H1 (cell line): ENCODE results near the gene CNTN5. TPM values are rescaled to one million over a fixed set of nuclear protein-coding genes. Genes with fewer than 3 reads are reported as not detected.
A peak's percentile ranks its signal among the peaks of the same experiment; 100 is the strongest.

ENCODE experiments used
- CTCF ChIA-PET: fragments of 300-600 bp; sonication (Branson Sonifier 250); formaldehyde crosslinking; loops from one replicate; lab custom pipeline; 2021; ENCODE audit not compliant: partially characterized antibody; lab: Charles Lee
- POLR2A ChIA-PET: fragments of 300-600 bp; sonication (Branson Sonifier 250); formaldehyde crosslinking; loops from one replicate; lab custom pipeline; 2021; ENCODE audit warnings: inconsistent platforms; ENCODE audit not compliant: partially characterized antibody; lab: Charles Lee
- DNase-seq, 2 experiments: peaks; one replicate each; pipeline versions ENCODE4 v3.0.0 to v3.0.0-alpha.2; 2010 to 2022; ENCODE audit warnings: low spot score in 2 of 2, low read depth in 1 of 2, mixed read lengths in 1 of 2
- FAIRE-seq: peaks from 2 replicates; lab custom pipeline; 2011; peaks lifted over from hg19 to GRCh38; lab: Jason Lieb, UNC
- H2AFZ ChIP-seq: 2 replicates; pipeline ENCODE4 v1.8.1; 2012; ENCODE audit warnings: low read length, inconsistent platforms
- H2AK5ac ChIP-seq: 2 replicates; pipeline ENCODE4 v1.6.1; 2013; ENCODE audit warnings: low read depth, low read length
- H2BK120ac ChIP-seq: replicated peaks from 2 replicates; pipeline ENCODE3; 2013; ENCODE audit warnings: low read depth, low read length, inconsistent platforms
- H2BK12ac ChIP-seq: 2 replicates; pipeline ENCODE4 v1.6.1; 2013; ENCODE audit warnings: low read depth, low read length
- H2BK15ac ChIP-seq: 2 replicates; pipeline ENCODE4 v1.6.1; 2013; ENCODE audit warnings: low read length
- H2BK20ac ChIP-seq: 2 replicates; pipeline ENCODE4 v1.6.1; 2013; ENCODE audit warnings: low read length
- H2BK5ac ChIP-seq: 2 replicates; pipeline ENCODE4 v1.6.1; 2013; ENCODE audit warnings: low read depth, low read length
- H3K14ac ChIP-seq: 2 replicates; pipeline ENCODE4 v1.6.1; 2013; ENCODE audit warnings: inconsistent platforms; ENCODE audit not compliant: insufficient read length
- H3K18ac ChIP-seq: 2 replicates; pipeline ENCODE4 v1.6.1; 2013; ENCODE audit warnings: low read length; ENCODE audit errors: extremely low read depth
- H3K23ac ChIP-seq: 2 replicates; pipeline ENCODE4 v1.6.1; 2013; ENCODE audit warnings: inconsistent platforms; ENCODE audit not compliant: insufficient read length
- H3K23me2 ChIP-seq: 2 replicates; pipeline ENCODE4 v1.6.1; 2013; ENCODE audit warnings: low read depth, low read length
- H3K27ac ChIP-seq: 2 replicates; pipeline ENCODE4 v1.6.1; 2011; ENCODE audit warnings: low read depth, low read length, inconsistent platforms
- H3K27me3 ChIP-seq, 4 experiments: replicated peaks in 1 of 4; 1 replicate in 1 of 4; 2 replicates in 3 of 4; pipeline versions ENCODE4 v1.6.1 to v1.8.1; 2011 to 2013; ENCODE audit warnings: low read length in 3 of 4, mild to moderate bottlenecking in 3 of 4, inconsistent platforms in 2 of 4, mixed read lengths in 2 of 4, moderate library complexity in 1 of 4; ENCODE audit not compliant: control insufficient read depth in 3 of 4, insufficient read depth in 3 of 4; ENCODE audit errors: extremely low read depth in 1 of 4
- H3K36me3 ChIP-seq, 4 experiments: 2 replicates each; pipeline versions ENCODE4 v1.6.1 to v1.8.1; 2011 to 2013; ENCODE audit warnings: mild to moderate bottlenecking in 4 of 4, low read length in 3 of 4, moderate library complexity in 2 of 4, control low read depth in 1 of 4, inconsistent platforms in 1 of 4; ENCODE audit not compliant: insufficient read depth in 4 of 4, control insufficient read depth in 2 of 4
- H3K4ac ChIP-seq: replicated peaks from 2 replicates; pipeline ENCODE3; 2013; ENCODE audit warnings: low read length, low read depth, mixed read lengths, inconsistent platforms; ENCODE audit not compliant: insufficient read length
- H3K4me1 ChIP-seq, 4 experiments: replicated peaks in 1 of 4; 1 replicate in 1 of 4; 2 replicates in 3 of 4; pipeline versions ENCODE4 v1.6.1 to v1.8.1; 2011 to 2013; ENCODE audit warnings: low read length in 3 of 4, inconsistent platforms in 2 of 4, mixed read lengths in 1 of 4; ENCODE audit not compliant: insufficient read depth in 4 of 4, control insufficient read depth in 3 of 4
- H3K4me2 ChIP-seq, 2 experiments: 2 replicates each; pipeline versions ENCODE4 v1.6.1 to v1.8.1; 2011 to 2013; ENCODE audit warnings: low read depth in 2 of 2, low read length in 2 of 2, control low read depth in 1 of 2, inconsistent platforms in 1 of 2, mild to moderate bottlenecking in 1 of 2; ENCODE audit not compliant: insufficient read depth in 1 of 2
- H3K4me3 ChIP-seq, 4 experiments: fragments of 200-600, 300-600 bp in 1 of 4; sonication (generic), shearing (Covaris generic), sonication (Bioruptor Twin) in 1 of 4; 2 replicates each; pipeline versions ENCODE4 v1.5.1 to v1.8.1; 2011 to 2016; ENCODE audit warnings: low read length in 4 of 4, low read depth in 3 of 4, control low read depth in 2 of 4, inconsistent platforms in 2 of 4, mild to moderate bottlenecking in 2 of 4, mixed read lengths in 1 of 4, moderate library complexity in 1 of 4; ENCODE audit not compliant: insufficient read depth in 2 of 4; ENCODE audit errors: extremely low read depth in 1 of 4
- H3K56ac ChIP-seq: replicated peaks from 2 replicates; pipeline ENCODE3; 2013; ENCODE audit warnings: low read depth, mild to moderate bottlenecking, mixed read lengths, low read length, inconsistent platforms; ENCODE audit not compliant: insufficient read length
- H3K79me1 ChIP-seq: 2 replicates; pipeline ENCODE4 v1.6.1; 2013; ENCODE audit warnings: low read depth, low read length, control low read depth
- H3K79me2 ChIP-seq, 2 experiments: 2 replicates each; pipeline versions ENCODE4 v1.6.1 to v1.8.1; 2012 to 2013; ENCODE audit warnings: low read length in 2 of 2, mild to moderate bottlenecking in 2 of 2, inconsistent platforms in 1 of 2; ENCODE audit not compliant: insufficient read depth in 2 of 2, control insufficient read depth in 1 of 2
- H3K9ac ChIP-seq, 4 experiments: replicated peaks in 1 of 4; 1 replicate in 1 of 4; 2 replicates in 3 of 4; pipeline versions ENCODE4 v1.6.1 to v1.8.1; 2011 to 2013; ENCODE audit warnings: low read depth in 3 of 4, low read length in 3 of 4, control low read depth in 2 of 4, mild to moderate bottlenecking in 2 of 4, moderate library complexity in 2 of 4, inconsistent platforms in 1 of 4; ENCODE audit errors: extremely low read depth in 1 of 4
- H3K9me3 ChIP-seq, 2 experiments: 2 replicates each; pipeline versions ENCODE4 v1.6.1 to v1.8.1; 2012 to 2013; ENCODE audit warnings: mild to moderate bottlenecking in 2 of 2, moderate library complexity in 2 of 2, control low read depth in 1 of 2, inconsistent platforms in 1 of 2, low read depth in 1 of 2, low read length in 1 of 2, mixed read lengths in 1 of 2; ENCODE audit not compliant: insufficient read depth in 2 of 2
- H4K20me1 ChIP-seq, 2 experiments: replicated peaks in 1 of 2; 2 replicates each; pipeline versions ENCODE3 to v1.8.1; 2011 to 2013; ENCODE audit warnings: inconsistent platforms in 2 of 2, low read length in 2 of 2, mild to moderate bottlenecking in 1 of 2; ENCODE audit not compliant: insufficient read depth in 2 of 2, control insufficient read depth in 1 of 2
- H4K5ac ChIP-seq: 2 replicates; pipeline ENCODE4 v1.6.1; 2013; ENCODE audit warnings: low read length, low read depth, mixed read lengths, inconsistent platforms; ENCODE audit not compliant: insufficient read length
- H4K8ac ChIP-seq: 2 replicates; pipeline ENCODE4 v1.8.0; 2013; ENCODE audit warnings: mild to moderate bottlenecking, moderate library complexity, low read length, inconsistent platforms; ENCODE audit not compliant: insufficient read depth; ENCODE audit errors: extremely low read depth
- H4K91ac ChIP-seq: replicated peaks from 2 replicates; pipeline ENCODE3; 2013; ENCODE audit warnings: low read length, mixed read lengths, inconsistent platforms; ENCODE audit not compliant: insufficient read length
- ATF3 ChIP-seq: IDR thresholded peaks from 2 replicates; pipeline ENCODE4 v1.6.1; 2011; ENCODE audit warnings: low read depth, mild to moderate bottlenecking, low read length; ENCODE audit not compliant: insufficient read depth
- BACH1 ChIP-seq: IDR thresholded peaks from 2 replicates; pipeline ENCODE4 v1.6.1; 2012; ENCODE audit warnings: low read length, improper control_type of control experiment
- BCL11A ChIP-seq, 2 experiments: IDR thresholded peaks; one replicate each; pipeline ENCODE4 v1.6.1; 2011; ENCODE audit warnings: low read depth in 2 of 2, low read length in 2 of 2, mild to moderate bottlenecking in 2 of 2
- CBX8 ChIP-seq: fragments of 300-800, 300-1000 bp; sonication (generic); IDR thresholded peaks from 2 replicates; pipeline ENCODE4 v1.7.1; 2016; ENCODE audit warnings: low read depth, low read length, borderline replicate concordance
- CHD1 ChIP-seq: IDR thresholded peaks from 2 replicates; pipeline ENCODE4 v1.6.1; 2012; ENCODE audit warnings: low read depth, low read length, improper control_type of control experiment
- CHD2 ChIP-seq: IDR thresholded peaks from 2 replicates; pipeline ENCODE4 v1.6.1; 2012; ENCODE audit warnings: low read length, improper control_type of control experiment
- EZH2 ChIP-seq: fragments of 200-600 bp; sonication (generic); IDR thresholded peaks from 2 replicates; pipeline ENCODE4 v1.7.1; 2012; ENCODE audit warnings: low read depth, mild to moderate bottlenecking, moderate library complexity, low read length, inconsistent platforms; ENCODE audit not compliant: severe bottlenecking
- HDAC6 ChIP-seq: IDR thresholded peaks from one replicate; pipeline ENCODE4 v1.7.1; 2012; ENCODE audit warnings: low read depth, mild to moderate bottlenecking, inconsistent platforms, low read length, moderate library complexity
- MAFK ChIP-seq: IDR thresholded peaks from 2 replicates; pipeline ENCODE4 v1.6.1; 2012; ENCODE audit warnings: low read depth, mild to moderate bottlenecking, improper control_type of control experiment, low read length
- PHF8 ChIP-seq: fragments of 200-600 bp; sonication (generic); conservative IDR thresholded peaks from 2 replicates; pipeline ENCODE4 v1.7.1; 2012; ENCODE audit warnings: low read depth, mild to moderate bottlenecking, inconsistent platforms, low read length, moderate library complexity
- RFX5 ChIP-seq: IDR thresholded peaks from 2 replicates; pipeline ENCODE4 v1.6.1; 2011; ENCODE audit warnings: low read depth, low read length, improper control_type of control experiment, borderline replicate concordance
- RXRA ChIP-seq: IDR thresholded peaks from 2 replicates; pipeline ENCODE4 v1.6.1; 2011; ENCODE audit warnings: low read depth, mild to moderate bottlenecking, low read length, moderate library complexity; ENCODE audit not compliant: insufficient read depth
- SRF ChIP-seq: IDR thresholded peaks from 2 replicates; pipeline ENCODE4 v1.6.1; 2011; ENCODE audit warnings: mild to moderate bottlenecking, low read depth, low read length, moderate library complexity
- TCF12 ChIP-seq: IDR thresholded peaks from 2 replicates; pipeline ENCODE4 v1.6.1; 2011; ENCODE audit warnings: low read depth, mild to moderate bottlenecking, low read length
- ZNF274 ChIP-seq: IDR thresholded peaks from 2 replicates; pipeline ENCODE4 v1.7.0; 2012; ENCODE audit warnings: low read length, borderline replicate concordance; ENCODE audit errors: extremely low read depth
- WGBS, 2 experiments: shearing (Covaris generic) in 1 of 2; methylation state at CpG; one replicate each; pipeline versions ENCODE4 v1.1.6 to v1.1.7; 2013 to 2015; ENCODE audit warnings: low lambda C conversion rate in 2 of 2, mixed read lengths in 2 of 2, inconsistent platforms in 1 of 2, low coverage in 1 of 2, missing lambda C conversion rate in 1 of 2; ENCODE audit not compliant: insufficient replicate concordance in 2 of 2, insufficient coverage in 1 of 2, insufficient read length in 1 of 2; ENCODE audit errors: extremely low coverage in 1 of 2, missing lambda C conversion rate in 1 of 2; 5-methylcytosine and 5-hydroxymethylcytosine counted together
- polyA plus RNA-seq, 7 experiments: library from polyadenylated mRNA; depleted of rRNA in 3 of 7; stranded (reverse) in 5 of 7; unstranded in 2 of 7; fragments of >200 nt in 5 of 7; fragments of 200-250 nt in 2 of 7; gene quantifications; 1 replicate in 5 of 7; 2 replicates in 1 of 7; 4 replicates in 1 of 7; pipeline versions ENCODE4 v1.2.1 to v1.2.3, GENCODE V29; 2011 to 2013; ENCODE audit warnings: missing spikeins in 2 of 7, mixed read lengths in 2 of 7
- total RNA-seq: library from RNA; stranded (reverse); fragmentation: NEBNext Ultra II Directional; extraction: Animal tissue kit (Norgen Biotek cat#: 25700); gene quantifications from 2 replicates; pipeline ENCODE4 v1.2.1, GENCODE V29; 2021

The CNTN5 gene
- total and polyA plus RNA-seq, 2 of the 8 experiments (the other 6 are each of a cell fraction or from before 2014, with no cell fraction given): not detected

GRCh38 chr11:99019696-99020095 lies 1.1 kb upstream of the CNTN5 start:
- ChIA-PET POLR2A (no interaction called here), CTCF (interaction anchor here (0.6 to 1.1 kb wide), 2 partner anchors 50 to 1985 kb away, joined by 3 read pairs; no protein-coding TSS in a partner anchor)
- H3K4me2 ChIP-seq: peak overlapping the region in 1 of 2 experiments; percentile 70; a peak in 1 of 4 replicates
- no peak overlapping the region for H2BK12ac ChIP-seq
- H4K91ac ChIP-seq: no peak overlapping the region
- FAIRE-seq (no peak), DNase-seq (no peak)
- H3K4me3 ChIP-seq: no peak overlapping the region
- no peak overlapping the region for H2BK120ac ChIP-seq
- no peak overlapping the region for H3K4ac ChIP-seq
- WGBS, 2 experiments: 87% methylated on average over 8 of the region's 8 CpGs; no CpG with 5 or more reads in 1 of the 2 experiments
- no peak overlapping the region for H3K18ac ChIP-seq
- no peak overlapping the region for H4K5ac ChIP-seq
- H4K8ac ChIP-seq: no peak overlapping the region
- no peaks in the 10 kb centered on the region for H3K79me2 ChIP-seq
- no peaks in the 10 kb centered on the region; a peak in 1 of 7 replicates for H3K4me1 ChIP-seq
- H4K20me1 ChIP-seq: no peaks in the 10 kb centered on the region
- H3K14ac ChIP-seq: no peak overlapping the region
- no peak overlapping the region for H2AK5ac ChIP-seq
- H2BK20ac ChIP-seq: no peak overlapping the region
- H3K9ac ChIP-seq: no peak overlapping the region
- no peak overlapping the region for H3K23ac ChIP-seq
- no peak overlapping the region for H3K27ac ChIP-seq
- no peak overlapping the region for H2BK15ac ChIP-seq
- no peaks in the 10 kb centered on the region for H3K36me3 ChIP-seq
- H3K9me3 ChIP-seq: no peaks in the 10 kb centered on the region
- H3K27me3 ChIP-seq: peaks cover 1 to 9% (median 5%) of the 10 kb centered on the region in 4 experiments; a peak in 4 of 7 replicates
- H2AFZ ChIP-seq: no peak overlapping the region
- no peaks in the 10 kb centered on the region for H3K79me1 ChIP-seq
- H3K56ac ChIP-seq: no peak overlapping the region
- H3K23me2 ChIP-seq: peaks cover 2% of the 10 kb centered on the region; the same call in 1 of the 2 replicates
- H2BK5ac ChIP-seq: no peak overlapping the region
- TF ChIP-seq MAFK: no peak
- no peak for TF ChIP-seq PHF8
- no peak for TF ChIP-seq SRF
- TF ChIP-seq CBX8: no peak
- TF ChIP-seq BCL11A (IDR thresholded peaks at IDR 0.05; ENCODE audit: low read depth in 2 of 2, low read length in 2 of 2): no peak
- no peak for TF ChIP-seq ZNF274
- TF ChIP-seq CHD1: no peak
- TF ChIP-seq CHD2: no peak
- no peak for TF ChIP-seq RXRA
- no peak for TF ChIP-seq EZH2
- no peak for TF ChIP-seq HDAC6
- no peak for TF ChIP-seq TCF12
- TF ChIP-seq RFX5: no peak
- TF ChIP-seq ATF3: no peak
- TF ChIP-seq BACH1: no peak
